Activated CD4-positive, alpha-beta memory T cell treated with anti-CD3 and anti-CD28 coated beads, Interleukin-2, amount 10 ng/mL, durations not matched to agents 7 days and 5 days (primary cell): Measurements from ENCODE around the gene ATP2B3. TPM values are rescaled to one million over a fixed set of nuclear protein-coding genes. Genes with fewer than 3 reads are reported as not detected.

Source experiments
- CTCF ChIA-PET: fragments of 350-600 bp; sonication (Branson Sonifier 250); formaldehyde crosslinking; loops from one replicate; lab custom pipeline; 2021; ENCODE audit warnings: antibody characterized with exemption, inconsistent platforms; lab: Charles Lee
- POLR2A ChIA-PET: fragments of 350-600 bp; sonication (Branson Sonifier 250); formaldehyde crosslinking; loops from one replicate; lab custom pipeline; 2021; ENCODE audit warnings: antibody characterized with exemption; lab: Charles Lee
- DNase-seq: peaks from one replicate; pipeline ENCODE4 v3.0.0-alpha.2; 2020
- H3K27ac Mint-ChIP-seq: one replicate; pipeline ENCODE4 v1.8.0; 2021; ENCODE audit warnings: mild to moderate bottlenecking, mixed read lengths
- H3K27me3 Mint-ChIP-seq: one replicate; pipeline ENCODE4 v1.8.0; 2021; ENCODE audit warnings: mixed read lengths
- H3K36me3 Mint-ChIP-seq: one replicate; pipeline ENCODE4 v1.8.0; 2021; ENCODE audit warnings: low read depth, mixed read lengths
- H3K4me1 Mint-ChIP-seq: one replicate; pipeline ENCODE4 v1.8.0; 2021; ENCODE audit warnings: mixed read lengths
- H3K4me3 Mint-ChIP-seq: one replicate; pipeline ENCODE4 v1.8.0; 2021; ENCODE audit warnings: mild to moderate bottlenecking, mixed read lengths
- H3K9me3 Mint-ChIP-seq: one replicate; pipeline ENCODE4 v1.8.0; 2021; ENCODE audit warnings: mixed read lengths
- total RNA-seq, 2 experiments: library from RNA; stranded (reverse); gene quantifications; one replicate each; pipeline ENCODE4 v1.2.3, GENCODE V29; 2021

Gene ATP2B3
- not detected for total RNA-seq

DNA sequence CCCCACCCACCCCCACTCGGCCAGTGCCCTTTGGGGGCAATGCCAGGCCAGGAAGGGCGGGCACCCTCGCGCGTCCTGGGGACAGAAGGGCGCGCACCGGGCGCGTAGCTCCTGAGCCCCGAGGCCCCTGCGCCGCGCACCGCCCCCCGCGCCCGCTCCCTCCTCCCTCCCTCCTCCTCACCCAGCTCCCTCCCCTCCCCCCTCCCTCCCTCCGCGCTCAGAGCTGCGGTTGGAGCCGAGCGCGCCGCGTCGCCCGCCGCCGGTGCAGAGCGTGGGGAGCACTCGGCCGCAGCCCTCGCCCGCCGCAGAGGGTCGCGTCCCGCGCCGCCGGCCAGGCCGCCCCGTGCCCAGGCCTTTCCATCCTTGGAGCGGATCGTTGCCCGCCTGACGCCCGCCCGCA is at the start of gene ATP2B3:
Gene ATP2B3, plus strand, starts transcription at position 220 of the 400 bp plus-strand sequence. CDS start 18,606 bp downstream, outside the sequence.
- no peaks in the 10 kb centered on the region for H3K4me1 Mint-ChIP-seq
- H3K27ac Mint-ChIP-seq: no peak within 1 kb of the TSS
- ChIA-PET CTCF (no interaction called here), POLR2A (no interaction called here)
- H3K27me3 Mint-ChIP-seq: peaks cover 25% of the 10 kb centered on the region
- H3K9me3 Mint-ChIP-seq: no peaks in the 10 kb centered on the region
- H3K36me3 Mint-ChIP-seq: no peaks in the 10 kb centered on the region
- H3K4me3 Mint-ChIP-seq: no peak within 1 kb of the TSS
- no peak for DNase-seq

- ChIA-PET CTCF (interaction anchor here (1.0 kb wide), 1 partner anchor 175 kb away, joined by 3 read pairs; no protein-coding TSS in a partner anchor), POLR2A (no interaction called here)
- Mint-ChIP-seq H3K27me3 (no peaks in the 10 kb centered on the region), H3K4me1 (peaks cover 14% of the 10 kb centered on the region), H3K36me3 (peaks cover 5% of the 10 kb centered on the region), H3K27ac (no peak overlapping the region), H3K4me3 (no peak overlapping the region), H3K9me3 (no peaks in the 10 kb centered on the region)
- DNase-seq: no peak
Observed at GRCh38 chrX:153468008-153468580, 49.3 kb upstream of the ATP2B3 start.

GRCh38 chrX:153469811-153470410 is 47.5 kb upstream of the ATP2B3 start:
- POLR2A ChIA-PET: interaction anchor here (0.7 kb wide), 1 partner anchor 37 kb away, joined by 3 read pairs; no protein-coding TSS in a partner anchor
- Mint-ChIP-seq H3K27ac (peak overlapping the region; percentile 72), H3K4me3 (peak overlapping the region; percentile 79)

GRCh38 chrX:153470411-153471363 is 46.8 kb upstream of the ATP2B3 start, which contains the start of gene HAUS7:
TSS of gene HAUS7 (minus strand) at chrX:153470576. CDS start at chrX:153470557, 19 bp downstream.
- Mint-ChIP-seq H3K27ac (peak within 1 kb of the TSS; percentile 72), H3K9me3 (no peaks in the 10 kb centered on the region), H3K4me3 (peak within 1 kb of the TSS; percentile 79), H3K36me3 (peaks cover 5% of the 10 kb centered on the region), H3K27me3 (peaks cover 4% of the 10 kb centered on the region), H3K4me1 (peaks cover 20% of the 10 kb centered on the region)
- ChIA-PET POLR2A (interaction anchor here (0.7 kb wide), 1 partner anchor 36 kb away, joined by 3 read pairs; no protein-coding TSS in a partner anchor), CTCF (interaction anchor here (0.6 to 4.7 kb wide), 12 partner anchors 10 to 529 kb away, joined by 3 to 42 read pairs (median 4); no protein-coding TSS in a partner anchor)
- DNase-seq: peak; percentile 87

More at GRCh38 chrX:153469811-153470410, 47.5 kb upstream of the ATP2B3 start:
- DNase-seq: peak; percentile 48
- Mint-ChIP-seq H3K36me3 (peaks cover 5% of the 10 kb centered on the region), H3K4me1 (peaks cover 20% of the 10 kb centered on the region), H3K9me3 (no peaks in the 10 kb centered on the region), H3K27me3 (no peaks in the 10 kb centered on the region)
- CTCF ChIA-PET: interaction anchor here (0.6 to 4.7 kb wide), 10 partner anchors 9 to 528 kb away, joined by 3 to 42 read pairs (median 4); no protein-coding TSS in a partner anchor

- Mint-ChIP-seq H3K36me3 (peaks cover 5% of the 10 kb centered on the region), H3K27ac (no peak overlapping the region), H3K9me3 (no peaks in the 10 kb centered on the region), H3K4me1 (peaks cover 20% of the 10 kb centered on the region), H3K4me3 (no peak overlapping the region), H3K27me3 (peaks cover 8% of the 10 kb centered on the region)
- ChIA-PET POLR2A (no interaction called here), CTCF (interaction anchor here (0.7 to 4.7 kb wide), 9 partner anchors 10 to 530 kb away, joined by 3 to 42 read pairs (median 4); no protein-coding TSS in a partner anchor)
- no peak for DNase-seq
Observed at GRCh38 chrX:153471663-153472280, 45.7 kb upstream of the ATP2B3 start.

- H3K27me3 Mint-ChIP-seq: peaks cover 8% of the 10 kb centered on the region
- H3K27ac Mint-ChIP-seq: no peak overlapping the region
- POLR2A ChIA-PET: no interaction called here
- no peaks in the 10 kb centered on the region for H3K9me3 Mint-ChIP-seq
- CTCF ChIA-PET: interaction anchor here (2.0 to 4.7 kb wide), 2 partner anchors 12 to 35 kb away, joined by 6 to 42 read pairs; no protein-coding TSS in a partner anchor
- DNase-seq: no peak
- H3K4me3 Mint-ChIP-seq: no peak overlapping the region
- no peaks in the 10 kb centered on the region for H3K36me3 Mint-ChIP-seq
- H3K4me1 Mint-ChIP-seq: peaks cover 16% of the 10 kb centered on the region
Observed at GRCh38 chrX:153473126-153473525, 44.3 kb upstream of the ATP2B3 start.

GRCh38 chrX:153474266-153474665 is 43.2 kb upstream of the ATP2B3 start:
- no peak for DNase-seq
- Mint-ChIP-seq H3K4me3 (no peak overlapping the region), H3K36me3 (no peaks in the 10 kb centered on the region), H3K4me1 (peaks cover 13% of the 10 kb centered on the region), H3K9me3 (no peaks in the 10 kb centered on the region), H3K27ac (no peak overlapping the region), H3K27me3 (peaks cover 8% of the 10 kb centered on the region)
- POLR2A ChIA-PET: no interaction called here
- CTCF ChIA-PET: no interaction called here

- ChIA-PET POLR2A (no interaction called here), CTCF (no interaction called here)
- peak; percentile 22 for DNase-seq
- Mint-ChIP-seq H3K27me3 (peaks cover 8% of the 10 kb centered on the region), H3K36me3 (no peaks in the 10 kb centered on the region), H3K9me3 (no peaks in the 10 kb centered on the region), H3K4me3 (no peak overlapping the region), H3K4me1 (peaks cover 11% of the 10 kb centered on the region), H3K27ac (no peak overlapping the region)
Observed at GRCh38 chrX:153474718-153475117, 42.7 kb upstream of the ATP2B3 start.

DNA sequence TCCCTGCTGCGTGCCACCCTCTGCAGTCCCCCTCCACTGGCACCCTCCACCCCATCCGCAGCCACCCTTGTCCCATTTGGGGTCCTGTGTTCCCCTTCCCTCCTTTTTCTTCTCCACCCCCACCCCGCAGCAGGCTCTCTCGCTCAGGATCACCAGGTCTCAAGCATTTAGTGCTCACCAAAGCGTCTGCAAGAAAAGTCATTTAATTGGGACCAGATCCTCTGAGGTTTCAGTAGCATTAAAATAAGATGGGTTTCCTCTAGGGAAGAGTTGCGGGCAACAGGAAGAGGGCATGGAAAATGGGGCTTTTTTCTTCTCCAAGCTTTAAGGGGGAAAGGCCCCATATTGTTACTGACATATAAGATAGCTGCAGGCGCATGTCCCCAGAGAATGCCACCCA is 42.2 kb upstream of the ATP2B3 start:
- no peak for DNase-seq
- no peak overlapping the region for H3K4me3 Mint-ChIP-seq
- peaks cover 11% of the 10 kb centered on the region for H3K4me1 Mint-ChIP-seq
- POLR2A ChIA-PET: no interaction called here
- no peaks in the 10 kb centered on the region for H3K9me3 Mint-ChIP-seq
- H3K27me3 Mint-ChIP-seq: peaks cover 8% of the 10 kb centered on the region
- CTCF ChIA-PET: no interaction called here
- no peaks in the 10 kb centered on the region for H3K36me3 Mint-ChIP-seq
- no peak overlapping the region for H3K27ac Mint-ChIP-seq

DNA sequence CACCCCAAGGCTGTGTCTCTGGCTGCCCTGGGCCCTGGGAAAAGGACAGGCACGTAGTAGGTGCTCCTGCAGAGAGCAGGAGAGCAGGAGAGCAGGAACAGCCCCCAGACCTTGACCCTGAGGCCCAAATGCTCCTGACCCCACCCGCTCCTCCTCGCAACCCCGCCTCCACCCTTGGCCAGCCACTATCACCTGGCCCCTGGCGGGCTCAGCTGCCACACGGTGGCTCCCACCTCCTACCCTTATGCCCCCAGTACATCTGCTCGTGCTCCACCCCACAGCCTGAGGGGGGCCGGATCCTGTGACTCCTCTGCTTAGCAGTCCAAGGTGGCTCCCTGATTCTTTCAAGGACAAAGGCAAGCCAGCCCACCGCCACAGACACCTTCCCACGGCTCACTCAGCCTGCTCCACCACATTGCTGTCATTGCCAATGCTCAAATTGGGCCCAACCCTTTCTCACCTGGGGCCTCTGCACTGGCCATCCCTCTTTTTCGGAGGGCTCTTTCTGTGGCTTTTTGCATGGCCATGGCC is 41.6 kb upstream of the ATP2B3 start:
- POLR2A ChIA-PET: no interaction called here
- no peaks in the 10 kb centered on the region for H3K36me3 Mint-ChIP-seq
- no peaks in the 10 kb centered on the region for H3K9me3 Mint-ChIP-seq
- peaks cover 11% of the 10 kb centered on the region for H3K4me1 Mint-ChIP-seq
- no peak overlapping the region for H3K27ac Mint-ChIP-seq
- CTCF ChIA-PET: no interaction called here
- no peak overlapping the region for H3K4me3 Mint-ChIP-seq
- peaks cover 8% of the 10 kb centered on the region for H3K27me3 Mint-ChIP-seq
- DNase-seq: no peak

DNA sequence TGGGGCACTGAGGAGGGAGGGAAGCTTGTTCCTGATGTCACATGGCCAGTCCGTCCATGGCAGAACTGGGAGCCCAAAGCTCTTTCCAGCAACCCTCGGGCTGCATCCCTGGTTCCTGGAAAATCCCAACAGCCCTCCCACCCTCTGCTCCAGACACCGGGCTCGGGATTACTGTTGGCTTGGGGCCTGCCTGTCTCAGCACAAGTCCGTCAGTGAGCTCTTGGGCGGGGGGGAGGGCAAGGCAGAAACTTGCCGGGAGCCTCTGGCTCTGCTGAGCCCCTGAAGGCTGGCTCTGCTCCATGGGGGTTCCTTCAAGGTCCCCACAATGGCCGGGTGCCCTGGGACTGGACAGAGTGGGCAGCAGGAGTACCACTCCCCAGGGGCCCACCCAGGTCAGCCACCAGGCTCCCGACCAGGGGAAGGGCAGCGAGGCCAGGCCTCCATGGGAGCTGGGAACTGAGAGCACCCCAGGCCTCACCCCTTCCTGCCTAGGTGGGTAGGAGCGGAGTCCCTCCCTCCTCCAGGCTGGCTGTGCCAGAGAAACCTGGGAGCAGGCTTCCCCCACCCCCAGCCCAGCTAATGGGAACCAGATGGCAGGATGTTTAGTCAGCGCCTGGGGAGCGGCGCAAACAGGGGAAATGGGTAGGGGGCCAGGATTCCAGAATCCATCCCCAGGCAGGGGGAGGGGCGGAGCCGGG is 40.6 kb upstream of the ATP2B3 start:
- H3K36me3 Mint-ChIP-seq: no peaks in the 10 kb centered on the region
- CTCF ChIA-PET: no interaction called here
- H3K9me3 Mint-ChIP-seq: no peaks in the 10 kb centered on the region
- peaks cover 8% of the 10 kb centered on the region for H3K27me3 Mint-ChIP-seq
- DNase-seq: no peak
- no peak overlapping the region for H3K4me3 Mint-ChIP-seq
- POLR2A ChIA-PET: no interaction called here
- H3K27ac Mint-ChIP-seq: no peak overlapping the region
- H3K4me1 Mint-ChIP-seq: peaks cover 6% of the 10 kb centered on the region
